Breast epithelium (tissue), 4 donors: ENCODE data around the gene AGPAT2. TPM values are rescaled to one million over a fixed set of nuclear protein-coding genes. Genes with fewer than 3 reads are reported as not detected.

Experiments used
- DNase-seq, 2 donors: peaks; one replicate each; pipeline ENCODE4 v3.0.0-alpha.2; 2019; ENCODE audit warnings: low spot score in 2 of 2
- H3K27ac ChIP-seq, 2 donors: fragments of 200-600 bp; sonication (generic) in 1 of 2; one replicate each; pipeline ENCODE4 v1.5.1; 2016 to 2019; ENCODE audit warnings: mild to moderate bottlenecking in 1 of 2
- H3K27me3 ChIP-seq, 2 donors: fragments of 200-600 bp; sonication (generic) in 1 of 2; one replicate each; pipeline versions ENCODE4 v1.5.1 to v1.6.0; 2017 to 2019; ENCODE audit warnings: control low read depth in 1 of 2, mild to moderate bottlenecking in 1 of 2
- H3K36me3 ChIP-seq: fragments of 200-600 bp; one replicate; pipeline ENCODE4 v1.5.1; 2019
- H3K4me1 ChIP-seq, 2 donors: fragments of 200-600 bp; sonication (generic); one replicate each; pipeline ENCODE4 v1.5.1; 2016 to 2019; ENCODE audit warnings: control low read depth in 1 of 2
- H3K4me3 ChIP-seq, 3 donors: fragments of 200-600 bp; sonication (generic); 1 replicate in 2 of 3; 2 replicates in 1 of 3; pipeline ENCODE4 v1.5.1; 2016 to 2019; ENCODE audit warnings: mild to moderate bottlenecking in 3 of 3, moderate library complexity in 2 of 3
- H3K9me3 ChIP-seq, 2 donors: fragments of 200-600 bp; sonication (generic) in 1 of 2; one replicate each; pipeline ENCODE4 v1.5.1; 2016 to 2019; ENCODE audit warnings: control low read depth in 1 of 2
- POLR2A ChIP-seq: fragments of 450-650 bp; IDR thresholded peaks from one replicate; pipeline ENCODE4 v1.6.1; 2016; ENCODE audit warnings: antibody characterized with exemption, mild to moderate bottlenecking, moderate library complexity
- POLR2AphosphoS5 ChIP-seq, 3 donors: sonication (generic); formaldehyde crosslinking; IDR thresholded peaks; one replicate each; pipeline ENCODE4 v1.6.1; 2017; ENCODE audit warnings: antibody characterized with exemption in 3 of 3
- intact Hi-C: fragments of 100-400 bp; cut with DNase I; formaldehyde crosslinking; loops from one replicate; pipeline ENCODE4 v1.15.1; 2023; ENCODE audit warnings: low total_unique reads
- total RNA-seq, 3 donors: library from RNA; depleted of rRNA; stranded (reverse); fragments of >200 nt; gene quantifications; one replicate each; pipeline ENCODE4 v1.1.0, GENCODE V29; 2016
- TF ChIP-seq, protein P1 (sequence below), 3 donors: fragments of 450-650 bp; IDR thresholded peaks; one replicate each; pipeline ENCODE4 v1.5.1; 2016 to 2017; ENCODE audit warnings: antibody characterized with exemption in 3 of 3, mild to moderate bottlenecking in 3 of 3, moderate library complexity in 3 of 3

Gene AGPAT2
- total RNA-seq, 3 donors from 2014 or later: 106 to 551 (median 110) TPM

DNA sequence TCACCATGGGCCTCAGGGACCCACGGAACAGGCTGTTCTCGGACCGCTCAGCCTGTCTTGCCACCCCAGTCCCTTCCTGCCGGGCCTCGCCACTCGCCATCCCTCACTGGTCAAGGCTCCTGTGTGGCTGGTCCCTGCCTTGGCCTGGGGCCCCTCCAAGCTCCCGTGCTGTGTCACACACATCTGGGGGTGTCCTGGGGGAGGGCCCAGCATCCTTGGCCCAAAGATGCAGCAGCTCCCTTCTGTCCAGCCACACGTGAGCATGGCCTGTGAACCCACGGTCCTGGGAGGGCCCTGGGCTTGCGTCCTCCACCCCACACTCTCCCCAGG is 25.0 kb downstream of the AGPAT2 start:
- no peak for TF ChIP-seq POLR2A
- TF ChIP-seq, protein P1, sequence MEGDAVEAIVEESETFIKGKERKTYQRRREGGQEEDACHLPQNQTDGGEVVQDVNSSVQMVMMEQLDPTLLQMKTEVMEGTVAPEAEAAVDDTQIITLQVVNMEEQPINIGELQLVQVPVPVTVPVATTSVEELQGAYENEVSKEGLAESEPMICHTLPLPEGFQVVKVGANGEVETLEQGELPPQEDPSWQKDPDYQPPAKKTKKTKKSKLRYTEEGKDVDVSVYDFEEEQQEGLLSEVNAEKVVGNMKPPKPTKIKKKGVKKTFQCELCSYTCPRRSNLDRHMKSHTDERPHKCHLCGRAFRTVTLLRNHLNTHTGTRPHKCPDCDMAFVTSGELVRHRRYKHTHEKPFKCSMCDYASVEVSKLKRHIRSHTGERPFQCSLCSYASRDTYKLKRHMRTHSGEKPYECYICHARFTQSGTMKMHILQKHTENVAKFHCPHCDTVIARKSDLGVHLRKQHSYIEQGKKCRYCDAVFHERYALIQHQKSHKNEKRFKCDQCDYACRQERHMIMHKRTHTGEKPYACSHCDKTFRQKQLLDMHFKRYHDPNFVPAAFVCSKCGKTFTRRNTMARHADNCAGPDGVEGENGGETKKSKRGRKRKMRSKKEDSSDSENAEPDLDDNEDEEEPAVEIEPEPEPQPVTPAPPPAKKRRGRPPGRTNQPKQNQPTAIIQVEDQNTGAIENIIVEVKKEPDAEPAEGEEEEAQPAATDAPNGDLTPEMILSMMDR (IDR thresholded peaks at IDR 0.05): no peak
- no peak for TF ChIP-seq POLR2AphosphoS5 (IDR thresholded peaks at IDR 0.05)
- H3K27me3 ChIP-seq: peaks cover 0 to 67% of the 10 kb centered on the region in 2 donors
- H3K4me3 ChIP-seq: peak overlapping the region; percentile 47 to 69 (median 51)
- peaks cover 0 to 4% of the 10 kb centered on the region in 2 donors for H3K4me1 ChIP-seq
- DNase-seq: no peak
- no peaks in the 10 kb centered on the region for H3K9me3 ChIP-seq
- H3K36me3 ChIP-seq: no peaks in the 10 kb centered on the region
- intact Hi-C loops: no loop called here
- peak overlapping the region; percentile 10 to 87 for H3K27ac ChIP-seq

DNA sequence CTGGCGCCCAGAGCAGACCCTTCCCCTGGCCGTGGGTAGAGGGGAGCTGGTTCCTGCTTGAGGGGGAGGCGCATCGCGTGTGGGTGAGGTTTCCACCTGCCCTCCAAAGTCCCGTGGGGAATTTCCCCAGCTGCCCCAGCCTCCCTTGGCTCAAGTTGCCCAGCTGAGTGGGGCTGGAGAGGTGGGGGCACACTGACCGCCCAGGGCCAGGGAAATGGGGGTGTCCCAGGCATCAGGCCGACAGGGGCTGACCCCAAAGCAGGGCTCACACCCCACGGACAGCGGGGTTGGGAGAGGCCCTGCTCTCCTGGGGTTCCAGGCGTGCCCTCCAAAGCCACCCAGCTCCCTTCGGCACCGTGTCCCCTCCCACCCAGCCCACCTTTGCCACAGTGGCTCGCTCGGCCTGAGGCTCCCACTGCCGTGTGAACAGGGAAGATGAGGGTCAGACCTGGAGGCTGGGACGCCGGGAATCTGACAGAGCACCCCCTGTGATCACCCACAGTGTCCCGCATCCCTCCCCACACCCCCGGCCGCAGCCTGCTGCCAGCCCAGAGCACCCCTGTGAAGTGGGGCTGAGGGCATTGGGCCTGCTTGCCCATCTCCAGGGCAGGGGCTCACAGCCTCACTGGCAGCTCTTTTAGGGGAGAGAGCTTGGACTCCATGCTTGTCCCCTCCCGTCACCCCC is 25.5 kb downstream of the AGPAT2 start:
- peak overlapping the region; percentile 47 to 69 (median 51) for H3K4me3 ChIP-seq
- H3K9me3 ChIP-seq: no peaks in the 10 kb centered on the region
- H3K27ac ChIP-seq: peak overlapping the region; percentile 10 to 87
- TF ChIP-seq, protein P1 (IDR thresholded peaks at IDR 0.05): no peak
- peaks cover 0 to 4% of the 10 kb centered on the region in 2 donors for H3K4me1 ChIP-seq
- intact Hi-C loops: no loop called here
- no peaks in the 10 kb centered on the region for H3K36me3 ChIP-seq
- H3K27me3 ChIP-seq: peaks cover 0 to 66% of the 10 kb centered on the region in 2 donors
- no peak for DNase-seq

DNA sequence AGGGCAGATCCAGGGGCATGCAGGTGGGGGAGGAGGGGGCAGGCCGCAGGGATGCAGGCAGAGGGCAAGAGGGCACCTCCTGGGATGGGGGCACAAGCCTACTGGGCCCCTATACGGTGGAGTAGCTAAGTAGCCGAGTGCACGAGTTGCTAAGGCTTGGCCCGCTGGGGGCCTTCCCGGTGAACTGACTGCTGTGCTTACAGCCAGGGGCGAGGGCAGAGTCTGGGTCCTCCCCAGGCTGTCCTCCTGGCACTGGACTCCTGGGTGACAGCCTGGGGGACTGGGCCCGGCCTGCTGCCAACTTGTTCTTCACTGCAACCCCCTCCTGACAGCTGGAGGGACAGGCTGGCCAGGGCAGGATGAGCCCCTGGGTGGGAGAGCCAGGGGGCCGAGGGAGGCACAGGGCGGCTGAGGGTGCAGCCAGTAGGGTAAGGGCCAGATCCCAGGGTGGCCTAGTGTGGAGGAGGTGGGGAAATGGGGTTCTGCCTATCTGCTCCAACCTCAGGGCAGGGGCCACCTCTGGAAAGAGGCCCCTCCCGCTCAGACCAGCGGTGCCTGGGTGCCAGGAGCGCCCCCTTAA is 26.2 kb downstream of the AGPAT2 start:
- Histone ChIP-seq H3K4me3 (peak overlapping the region in 2 of 3 donors; percentile 51 to 69), H3K4me1 (no peaks in the 10 kb centered on the region), H3K27ac (peak overlapping the region in 1 of 2 donors; percentile 87), H3K27me3 (peaks cover 0 to 71% of the 10 kb centered on the region in 2 donors), H3K9me3 (no peaks in the 10 kb centered on the region), H3K36me3 (no peaks in the 10 kb centered on the region)
- intact Hi-C loops: no loop called here
- no peak for DNase-seq
- TF ChIP-seq POLR2A (no peak), POLR2AphosphoS5 (IDR thresholded peaks at IDR 0.05) (no peak)
- TF ChIP-seq, protein P1 (IDR thresholded peaks at IDR 0.05): no peak

DNA sequence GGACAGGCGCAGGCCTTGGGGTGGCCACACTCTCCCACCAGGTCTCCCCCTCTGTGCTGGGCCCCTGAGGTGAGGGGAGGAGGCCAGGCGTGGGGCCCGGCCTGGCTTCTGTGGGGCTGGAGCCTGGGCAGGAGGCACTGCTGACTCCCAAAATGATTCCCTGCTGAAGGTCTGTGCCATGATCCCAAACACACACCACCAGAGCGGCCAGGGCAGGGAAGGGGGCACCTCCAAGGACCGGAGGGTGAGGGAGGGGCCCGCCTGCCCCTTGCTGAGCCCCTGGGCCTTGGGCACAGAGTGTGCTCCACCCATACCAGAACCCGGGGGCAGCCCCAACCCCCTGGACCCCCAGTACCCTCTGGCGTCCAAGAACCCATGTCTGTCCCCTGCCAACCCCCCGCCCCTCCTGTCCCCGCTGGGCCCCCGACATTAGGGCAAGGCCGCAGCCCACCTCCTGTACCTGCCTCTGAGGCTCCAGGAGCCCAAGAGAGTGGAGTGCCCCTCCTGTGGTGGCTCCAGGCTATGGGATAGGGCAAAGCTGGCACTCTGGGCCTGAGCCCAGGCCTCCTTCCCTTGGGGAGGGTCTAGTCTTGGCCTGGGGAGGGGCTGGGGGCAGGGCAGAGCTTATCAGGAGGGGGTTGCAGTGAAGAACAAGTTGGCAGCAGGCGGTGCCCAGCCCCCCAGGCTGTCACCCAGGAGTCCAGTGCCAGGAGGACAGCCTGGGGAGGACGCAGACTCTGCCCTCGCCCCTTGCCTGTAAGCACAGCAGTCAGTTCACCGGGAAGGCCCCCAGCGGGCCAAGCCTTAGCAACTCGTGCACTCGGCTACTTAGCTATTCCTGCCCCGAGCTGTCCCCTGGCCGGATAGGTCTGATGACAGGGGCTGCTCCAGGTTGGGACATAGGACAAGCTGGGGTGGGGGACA is 27.1 kb downstream of the AGPAT2 start:
- TF ChIP-seq, protein P1 (IDR thresholded peaks at IDR 0.05): no peak
- no peak for TF ChIP-seq POLR2AphosphoS5 (IDR thresholded peaks at IDR 0.05)
- no peaks in the 10 kb centered on the region for H3K4me1 ChIP-seq
- peak overlapping the region; percentile 5 to 69 (median 31) for H3K4me3 ChIP-seq
- H3K36me3 ChIP-seq: no peaks in the 10 kb centered on the region
- peaks cover 0 to 76% of the 10 kb centered on the region in 2 donors for H3K27me3 ChIP-seq
- intact Hi-C loops: loop anchor here (10.0 kb wide), 1 partner anchor 1845 kb away; no protein-coding TSS in a partner anchor
- no peak for DNase-seq
- H3K27ac ChIP-seq: peak overlapping the region in 1 of 2 donors; percentile 87
- no peaks in the 10 kb centered on the region for H3K9me3 ChIP-seq
